DMS114 treated with DMSO at 0.1 percent for 48 hours (cell line): ENCODE results near the gene COX18.

Experiments
- DNase-seq: peaks from one replicate; lab custom pipeline; 2025; ENCODE audit not compliant: unreplicated experiment; lab: John Stamatoyannopoulos, UW

The COX18 gene

GRCh38 chr4:73053974-73054480 lies 15.5 kb downstream of the COX18 start:
- DNase-seq = no peak

- DNase-seq = no peak
Measured at GRCh38 chr4:73053076-73053475, 16.4 kb downstream of the COX18 start.

GRCh38 chr4:73051625-73052024 lies 17.9 kb downstream of the COX18 start:
- DNase-seq = no peak

GRCh38 chr4:73045879-73046278 lies 23.6 kb downstream of the COX18 start:
- no peak for DNase-seq

GRCh38 chr4:73037057-73037456 lies 32.5 kb downstream of the COX18 start:
- DNase-seq = no peak

- DNase-seq = no peak
Measured at GRCh38 chr4:73036123-73036522, 33.4 kb downstream of the COX18 start.

GRCh38 chr4:73034896-73035295 lies 34.6 kb downstream of the COX18 start:
- DNase-seq = no peak

- DNase-seq = no peak
Measured at GRCh38 chr4:73028621-73029020, 40.9 kb downstream of the COX18 start.

GRCh38 chr4:73021634-73022033 lies 47.9 kb downstream of the COX18 start:
- DNase-seq = no peak

- no peak for DNase-seq
Measured at GRCh38 chr4:73019462-73020047, 50.0 kb downstream of the COX18 start.

- DNase-seq = no peak
Measured at GRCh38 chr4:73018595-73018994, 50.9 kb downstream of the COX18 start.

- DNase-seq = no peak
Measured at GRCh38 chr4:73013310-73013709, 56.2 kb downstream of the COX18 start.

- no peak for DNase-seq
Measured at GRCh38 chr4:73012673-73013072, 56.8 kb downstream of the COX18 start.

GRCh38 chr4:73011629-73011985 lies 57.9 kb downstream of the COX18 start:
- DNase-seq = no peak

GRCh38 chr4:73010789-73011628 lies 58.5 kb downstream of the COX18 start:
- no peak for DNase-seq

- no peak for DNase-seq
Measured at GRCh38 chr4:73007526-73008100, 61.9 kb downstream of the COX18 start.

- no peak for DNase-seq
Measured at GRCh38 chr4:73006286-73006990, 63.1 kb downstream of the COX18 start.

GRCh38 chr4:73005514-73005913 lies 64.0 kb downstream of the COX18 start:
- DNase-seq = no peak
